DOHH2 (cell line): ENCODE results near the gene USP8.

ENCODE experiments used
- H3F3A ChIP-seq: fragments of 200-600 bp; sonication (generic), shearing (Covaris generic); 2 replicates; pipeline ENCODE4 v1.6.0; 2016; ENCODE audit warnings: antibody characterized with exemption, mild to moderate bottlenecking; ENCODE audit not compliant: control insufficient read depth, insufficient read depth
- H3K27ac ChIP-seq: fragments of 200-600 bp; sonication (generic); 2 replicates; pipeline ENCODE4 v1.5.1; 2014; ENCODE audit warnings: low read depth, mild to moderate bottlenecking, low read length, moderate library complexity
- H3K27me3 ChIP-seq: fragments of 200-600 bp; sonication (generic); 2 replicates; pipeline ENCODE4 v1.6.1; 2014; ENCODE audit warnings: mild to moderate bottlenecking, low read length, mixed read lengths; ENCODE audit not compliant: control insufficient read depth
- H3K36me3 ChIP-seq: fragments of 200-600 bp; sonication (generic); 2 replicates; pipeline ENCODE4 v1.6.1; 2014; ENCODE audit warnings: mild to moderate bottlenecking, low read length, moderate library complexity, mixed read lengths; ENCODE audit not compliant: control insufficient read depth
- H3K4me1 ChIP-seq: fragments of 200-600 bp; sonication (generic); 2 replicates; pipeline ENCODE4 v1.6.1; 2014; ENCODE audit warnings: mild to moderate bottlenecking, low read length, mixed read lengths; ENCODE audit not compliant: control insufficient read depth
- H3K4me2 ChIP-seq: fragments of 200-600 bp; sonication (generic); 2 replicates; pipeline ENCODE4 v1.6.0; 2014; ENCODE audit warnings: mild to moderate bottlenecking, low read length, moderate library complexity
- H3K4me3 ChIP-seq: fragments of 200-600 bp; sonication (generic); 2 replicates; pipeline ENCODE4 v1.5.1; 2014; ENCODE audit warnings: mild to moderate bottlenecking, low read length, mixed read lengths
- H3K79me2 ChIP-seq: fragments of 200-600 bp; sonication (generic); 2 replicates; pipeline ENCODE4 v1.6.1; 2014; ENCODE audit warnings: mild to moderate bottlenecking, low read length, mixed read lengths; ENCODE audit not compliant: control insufficient read depth
- H3K9me2 ChIP-seq: fragments of 200-600 bp; sonication (generic); replicated peaks from 2 replicates; pipeline ENCODE4 v1.6.1; 2014; ENCODE audit warnings: mild to moderate bottlenecking, low read length, mixed read lengths; ENCODE audit not compliant: control insufficient read depth
- H3K9me3 ChIP-seq: fragments of 200-600 bp; sonication (generic); 2 replicates; pipeline ENCODE4 v1.6.1; 2014; ENCODE audit warnings: antibody characterized with exemption, low read length, mixed read lengths; ENCODE audit not compliant: control insufficient read depth, insufficient read depth
- H4K20me1 ChIP-seq: fragments of 200-600 bp; sonication (generic); 2 replicates; pipeline ENCODE4 v1.6.0; 2014; ENCODE audit warnings: low read depth, mild to moderate bottlenecking, antibody characterized with exemption, low read length, moderate library complexity; ENCODE audit not compliant: control insufficient read depth, insufficient read depth
- EZH2phosphoT487 ChIP-seq: fragments of 200-600 bp; sonication (generic); IDR thresholded peaks from 2 replicates; pipeline ENCODE4 v1.6.1; 2017; ENCODE audit warnings: borderline replicate concordance, mild to moderate bottlenecking, antibody characterized with exemption, low read length, moderate library complexity, mixed read lengths
- TF ChIP-seq, protein P1 (sequence below): fragments of 200-600 bp; sonication (generic); IDR thresholded peaks from one replicate; pipeline ENCODE4 v1.5.1; 2014; ENCODE audit warnings: antibody characterized with exemption, mild to moderate bottlenecking, low read depth, low read length; ENCODE audit not compliant: poor library complexity, severe bottlenecking

The USP8 gene

DNA sequence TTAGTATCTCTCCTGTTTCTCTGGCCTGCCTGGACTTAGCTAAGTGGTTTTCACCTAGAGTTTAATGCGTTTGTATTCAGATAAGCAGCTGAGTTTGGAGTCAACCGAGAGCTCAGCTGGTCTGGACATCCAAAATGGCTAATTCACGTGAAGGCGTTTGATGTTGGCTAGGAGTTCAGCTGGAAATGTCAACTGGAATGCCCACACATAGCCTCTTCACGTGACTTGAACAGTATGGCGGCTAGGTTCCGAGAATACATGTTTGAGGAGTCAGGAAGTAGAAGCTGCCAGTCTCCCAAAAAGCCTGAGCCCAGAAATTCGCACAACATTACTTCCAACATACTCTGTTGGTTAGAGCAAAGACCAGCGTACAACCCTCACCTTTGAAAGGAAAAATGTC is 2.2 kb downstream of the USP8 start:
- H3K27ac ChIP-seq = no peak overlapping the region
- H4K20me1 ChIP-seq = peaks cover 19% of the 10 kb centered on the region; the same call in 1 of the 2 replicates
- H3K4me1 ChIP-seq = peaks cover 18% of the 10 kb centered on the region
- TF ChIP-seq, protein P1, sequence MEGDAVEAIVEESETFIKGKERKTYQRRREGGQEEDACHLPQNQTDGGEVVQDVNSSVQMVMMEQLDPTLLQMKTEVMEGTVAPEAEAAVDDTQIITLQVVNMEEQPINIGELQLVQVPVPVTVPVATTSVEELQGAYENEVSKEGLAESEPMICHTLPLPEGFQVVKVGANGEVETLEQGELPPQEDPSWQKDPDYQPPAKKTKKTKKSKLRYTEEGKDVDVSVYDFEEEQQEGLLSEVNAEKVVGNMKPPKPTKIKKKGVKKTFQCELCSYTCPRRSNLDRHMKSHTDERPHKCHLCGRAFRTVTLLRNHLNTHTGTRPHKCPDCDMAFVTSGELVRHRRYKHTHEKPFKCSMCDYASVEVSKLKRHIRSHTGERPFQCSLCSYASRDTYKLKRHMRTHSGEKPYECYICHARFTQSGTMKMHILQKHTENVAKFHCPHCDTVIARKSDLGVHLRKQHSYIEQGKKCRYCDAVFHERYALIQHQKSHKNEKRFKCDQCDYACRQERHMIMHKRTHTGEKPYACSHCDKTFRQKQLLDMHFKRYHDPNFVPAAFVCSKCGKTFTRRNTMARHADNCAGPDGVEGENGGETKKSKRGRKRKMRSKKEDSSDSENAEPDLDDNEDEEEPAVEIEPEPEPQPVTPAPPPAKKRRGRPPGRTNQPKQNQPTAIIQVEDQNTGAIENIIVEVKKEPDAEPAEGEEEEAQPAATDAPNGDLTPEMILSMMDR = no peak
- TF ChIP-seq EZH2phosphoT487 = no peak
- no peak overlapping the region for H3K4me2 ChIP-seq
- no peaks in the 10 kb centered on the region for H3K9me2 ChIP-seq
- H3F3A ChIP-seq = no peaks in the 10 kb centered on the region
- peaks cover 81% of the 10 kb centered on the region for H3K79me2 ChIP-seq
- H3K27me3 ChIP-seq = no peaks in the 10 kb centered on the region
- no peak overlapping the region for H3K4me3 ChIP-seq
- H3K9me3 ChIP-seq = no peaks in the 10 kb centered on the region
- peaks cover 15% of the 10 kb centered on the region for H3K36me3 ChIP-seq

DNA sequence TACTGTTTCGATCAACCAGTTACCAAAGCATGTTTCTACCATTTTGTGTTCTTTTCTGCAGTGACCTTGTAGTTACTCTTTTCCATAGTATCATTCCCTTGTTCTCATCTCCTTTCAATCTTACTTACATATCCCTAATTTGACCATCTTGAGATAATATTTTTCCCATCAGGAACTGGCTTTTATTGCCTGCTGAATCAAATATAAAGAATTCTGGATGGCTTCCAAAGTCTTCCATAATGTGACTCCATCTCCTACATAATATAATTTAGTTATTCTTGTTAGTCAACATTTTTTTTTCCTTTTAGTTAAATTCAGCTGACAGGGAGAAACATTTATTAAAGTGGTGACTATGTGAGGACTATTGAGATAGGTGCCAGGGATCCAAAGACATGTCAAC is 7.0 kb downstream of the USP8 start:
- no peaks in the 10 kb centered on the region for H3K4me1 ChIP-seq
- H3K9me3 ChIP-seq = no peaks in the 10 kb centered on the region
- H3K79me2 ChIP-seq = peaks cover 98% of the 10 kb centered on the region
- H3K4me2 ChIP-seq = no peak overlapping the region
- no peak for TF ChIP-seq EZH2phosphoT487
- TF ChIP-seq, protein P1 = no peak
- H4K20me1 ChIP-seq = peaks cover 20% of the 10 kb centered on the region; the same call in 1 of the 2 replicates
- H3K4me3 ChIP-seq = no peak overlapping the region
- H3K9me2 ChIP-seq = no peaks in the 10 kb centered on the region
- H3K36me3 ChIP-seq = peaks cover 19% of the 10 kb centered on the region
- H3F3A ChIP-seq = no peaks in the 10 kb centered on the region
- H3K27me3 ChIP-seq = no peaks in the 10 kb centered on the region
- no peak overlapping the region for H3K27ac ChIP-seq

DNA sequence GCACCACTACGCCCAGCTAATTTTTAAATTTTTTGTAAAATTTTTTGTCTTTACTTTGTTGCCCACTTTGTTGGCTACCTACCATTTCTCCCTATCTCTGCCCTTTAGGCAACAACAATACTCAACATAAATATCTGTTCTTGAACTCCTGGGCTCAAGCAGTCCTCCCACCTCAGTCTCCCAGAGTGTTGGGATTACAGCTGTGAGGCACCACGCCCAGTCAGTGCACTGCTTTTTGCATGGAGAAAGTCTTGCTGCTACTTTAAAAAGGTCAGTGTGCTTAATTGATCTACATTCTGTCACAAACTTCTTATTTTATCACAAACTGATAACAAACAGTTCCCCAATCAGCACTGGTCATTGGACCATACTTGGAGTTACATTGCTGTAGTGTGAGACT is 8.0 kb downstream of the USP8 start:
- H3K4me1 ChIP-seq = no peaks in the 10 kb centered on the region
- peaks cover 11% of the 10 kb centered on the region for H3K36me3 ChIP-seq
- TF ChIP-seq EZH2phosphoT487 = no peak
- TF ChIP-seq, protein P1 = no peak
- H3K9me2 ChIP-seq = no peaks in the 10 kb centered on the region
- no peak overlapping the region for H3K4me3 ChIP-seq
- H3K79me2 ChIP-seq = peaks cover 98% of the 10 kb centered on the region
- no peaks in the 10 kb centered on the region for H3K27me3 ChIP-seq
- H3K9me3 ChIP-seq = no peaks in the 10 kb centered on the region
- H3K4me2 ChIP-seq = no peak overlapping the region
- H4K20me1 ChIP-seq = peaks cover 13% of the 10 kb centered on the region; the same call in 1 of the 2 replicates
- H3F3A ChIP-seq = no peaks in the 10 kb centered on the region
- no peak overlapping the region for H3K27ac ChIP-seq

DNA sequence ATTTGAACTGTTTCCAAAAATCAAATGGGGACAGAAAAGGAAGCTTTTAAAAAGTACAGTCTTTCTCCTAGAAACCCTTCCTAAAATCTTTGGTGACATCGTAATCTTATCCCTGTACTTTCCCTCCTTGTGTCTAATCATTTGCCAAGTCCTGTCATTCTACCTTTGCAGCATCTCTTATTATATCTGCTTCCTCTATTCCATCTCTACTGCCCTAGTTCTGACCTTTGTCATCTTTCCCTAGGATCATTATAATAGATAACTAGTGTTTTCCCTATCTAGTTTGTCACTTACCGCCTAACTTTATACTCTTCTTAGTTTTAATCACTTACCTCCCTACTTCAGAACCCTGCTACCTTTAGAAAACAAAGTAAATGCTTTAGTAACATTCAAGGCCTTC is 11.6 kb downstream of the USP8 start:
- Histone ChIP-seq H3K27me3 (no peaks in the 10 kb centered on the region), H3K9me3 (no peaks in the 10 kb centered on the region), H3K79me2 (peaks cover 79% of the 10 kb centered on the region), H3K4me2 (no peak overlapping the region), H3K36me3 (peaks cover 24% of the 10 kb centered on the region), H3F3A (no peaks in the 10 kb centered on the region), H3K4me1 (no peaks in the 10 kb centered on the region), H3K4me3 (no peak overlapping the region), H3K27ac (no peak overlapping the region), H3K9me2 (no peaks in the 10 kb centered on the region), H4K20me1 (peaks cover 14% of the 10 kb centered on the region; the same call in 1 of the 2 replicates)
- TF ChIP-seq, protein P1 = no peak
- TF ChIP-seq EZH2phosphoT487 = no peak
